Activated naive CD4-positive, alpha-beta T cell treated with anti-CD3 and anti-CD28 coated beads, Interleukin-2, amount 50 U/mL, for 24 hours (primary cell): Measurements from ENCODE around the gene LYST.
"Not testable (repeated sequence)": the region's sequence is repeated elsewhere in the genome, so short reads cannot be mapped to it uniquely, and the experiment has no call there.

Experiments used
- H3K27ac Mint-ChIP-seq: one replicate; pipeline ENCODE4 v1.8.0; 2021; ENCODE audit warnings: mild to moderate bottlenecking, mixed read lengths
- H3K27me3 Mint-ChIP-seq: one replicate; pipeline ENCODE4 v1.8.0; 2021; ENCODE audit warnings: mixed read lengths
- H3K36me3 Mint-ChIP-seq: one replicate; pipeline ENCODE4 v1.8.0; 2021; ENCODE audit warnings: mixed read lengths
- H3K4me1 Mint-ChIP-seq: one replicate; pipeline ENCODE4 v1.8.0; 2021; ENCODE audit warnings: mixed read lengths
- H3K4me3 Mint-ChIP-seq: one replicate; pipeline ENCODE4 v1.8.0; 2021; ENCODE audit warnings: mild to moderate bottlenecking, mixed read lengths
- H3K9me3 Mint-ChIP-seq: one replicate; pipeline ENCODE4 v1.8.0; 2021; ENCODE audit warnings: mixed read lengths

LYST gene

GRCh38 chr1:235663628-235664027, 203.1 kb downstream of the LYST start:
- Mint-ChIP-seq H3K27me3 (no peaks in the 10 kb centered on the region), H3K9me3 (peaks cover 2% of the 10 kb centered on the region), H3K27ac (no peak overlapping the region), H3K4me1 (no peaks in the 10 kb centered on the region), H3K4me3 (no peak overlapping the region), H3K36me3 (peaks cover 14% of the 10 kb centered on the region)

DNA sequence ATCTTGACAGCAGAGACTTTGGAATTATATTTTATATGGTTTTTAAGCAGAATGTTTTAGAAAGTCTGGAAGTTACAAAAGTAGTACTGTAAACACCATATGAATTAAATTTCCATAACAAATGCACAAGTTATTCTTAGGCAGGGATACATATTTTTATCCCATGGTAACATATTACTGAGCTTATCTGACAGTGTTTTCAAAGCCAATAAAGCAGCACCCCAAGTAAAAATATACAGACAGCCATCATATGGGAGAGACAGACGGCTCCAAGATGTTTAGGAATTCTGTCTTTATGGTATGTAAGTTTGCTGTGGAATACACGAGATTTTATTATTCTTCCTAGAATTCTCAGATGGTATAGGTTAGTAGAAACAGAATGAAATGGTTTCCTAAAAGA, 205.1 kb downstream of the LYST start:
- no peak overlapping the region for H3K4me3 Mint-ChIP-seq
- H3K36me3 Mint-ChIP-seq = peaks cover 16% of the 10 kb centered on the region
- H3K9me3 Mint-ChIP-seq = no peaks in the 10 kb centered on the region
- H3K4me1 Mint-ChIP-seq = no peaks in the 10 kb centered on the region
- no peaks in the 10 kb centered on the region for H3K27me3 Mint-ChIP-seq
- no peak overlapping the region for H3K27ac Mint-ChIP-seq

GRCh38 chr1:235659186-235659771, 207.4 kb downstream of the LYST start:
- H3K4me1 Mint-ChIP-seq = no peaks in the 10 kb centered on the region

DNA sequence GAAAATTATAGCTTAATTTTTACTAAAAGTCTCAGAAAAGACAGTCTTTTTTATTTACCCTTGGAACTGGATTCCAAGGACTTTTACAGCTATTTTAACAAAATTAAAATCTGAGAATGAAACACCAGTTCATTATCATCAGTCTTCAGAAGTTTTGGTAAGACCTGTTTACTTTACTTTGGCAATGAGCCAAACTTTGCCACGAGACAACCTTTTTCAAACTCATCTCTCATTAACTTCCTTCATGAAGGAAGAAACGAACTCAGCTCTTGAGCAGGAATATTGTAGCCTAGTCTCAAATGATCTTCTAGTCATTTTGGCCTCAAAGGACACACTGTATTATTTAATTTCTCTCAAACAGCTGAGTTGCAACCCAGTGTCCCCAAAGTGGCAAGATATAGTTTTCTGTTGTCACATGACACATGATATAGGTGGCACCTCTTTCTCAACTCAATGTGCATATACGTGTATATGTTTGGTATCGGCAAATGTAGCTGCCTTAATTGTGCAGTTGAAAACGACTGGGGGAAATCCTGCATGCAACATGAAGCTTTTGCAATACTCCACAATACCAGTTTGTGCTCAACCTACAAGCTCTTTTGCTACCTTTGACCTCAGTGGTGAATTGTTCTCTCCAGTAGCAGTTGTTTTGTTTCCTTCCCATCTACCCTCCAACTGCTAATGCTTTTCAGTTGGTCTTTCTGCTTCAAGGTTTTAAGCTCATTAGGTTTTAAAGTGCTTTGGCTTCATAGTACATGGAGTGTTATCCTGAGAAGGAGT, 208.8 kb downstream of the LYST start:
- peaks cover 11% of the 10 kb centered on the region for H3K36me3 Mint-ChIP-seq
- H3K27ac Mint-ChIP-seq = no peak overlapping the region
- peaks cover 20% of the 10 kb centered on the region for H3K27me3 Mint-ChIP-seq
- H3K9me3 Mint-ChIP-seq = peaks cover 8% of the 10 kb centered on the region
- H3K4me3 Mint-ChIP-seq = no peak overlapping the region
- no peaks in the 10 kb centered on the region for H3K4me1 Mint-ChIP-seq

More at GRCh38 chr1:235659186-235659771, 207.4 kb downstream of the LYST start:
- H3K27me3 Mint-ChIP-seq = peaks cover 10% of the 10 kb centered on the region
- H3K4me3 Mint-ChIP-seq = no peak overlapping the region
- no peak overlapping the region for H3K27ac Mint-ChIP-seq
- no peaks in the 10 kb centered on the region for H3K9me3 Mint-ChIP-seq
- peaks cover 15% of the 10 kb centered on the region for H3K36me3 Mint-ChIP-seq

- H3K27me3 Mint-ChIP-seq = peaks cover 25% of the 10 kb centered on the region
- H3K36me3 Mint-ChIP-seq = peaks cover 10% of the 10 kb centered on the region
- no peaks in the 10 kb centered on the region for H3K4me1 Mint-ChIP-seq
- no peak overlapping the region for H3K27ac Mint-ChIP-seq
- H3K4me3 Mint-ChIP-seq = no peak overlapping the region
- peaks cover 12% of the 10 kb centered on the region for H3K9me3 Mint-ChIP-seq
Observed at GRCh38 chr1:235657269-235657668, 209.4 kb downstream of the LYST start.

DNA sequence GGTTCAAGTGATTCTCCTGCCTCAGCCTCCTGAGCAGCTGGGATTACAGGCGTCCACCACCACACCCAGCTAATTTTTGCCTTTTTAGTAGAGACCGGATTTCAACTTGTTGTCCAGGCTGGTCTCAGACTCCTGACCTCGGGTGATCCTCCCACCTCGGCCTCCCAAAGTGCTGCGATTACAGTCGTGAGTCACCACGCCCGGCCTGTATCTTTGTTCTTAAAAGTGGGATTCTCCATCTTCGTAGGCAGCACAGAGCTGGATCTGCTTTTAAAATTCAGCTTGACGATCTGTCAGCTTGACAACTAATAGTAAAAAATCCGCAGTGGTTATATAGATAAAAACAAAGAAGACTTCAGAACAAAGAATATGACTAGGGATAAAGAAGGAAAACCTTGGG, 214.3 kb downstream of the LYST start:
- H3K36me3 Mint-ChIP-seq = peaks cover 10% of the 10 kb centered on the region
- H3K27ac Mint-ChIP-seq = peak overlapping the region; percentile 30
- H3K4me3 Mint-ChIP-seq = no peak overlapping the region
- H3K27me3 Mint-ChIP-seq = peaks cover 44% of the 10 kb centered on the region
- H3K4me1 Mint-ChIP-seq = peaks cover 18% of the 10 kb centered on the region
- H3K9me3 Mint-ChIP-seq = peaks cover 12% of the 10 kb centered on the region

DNA sequence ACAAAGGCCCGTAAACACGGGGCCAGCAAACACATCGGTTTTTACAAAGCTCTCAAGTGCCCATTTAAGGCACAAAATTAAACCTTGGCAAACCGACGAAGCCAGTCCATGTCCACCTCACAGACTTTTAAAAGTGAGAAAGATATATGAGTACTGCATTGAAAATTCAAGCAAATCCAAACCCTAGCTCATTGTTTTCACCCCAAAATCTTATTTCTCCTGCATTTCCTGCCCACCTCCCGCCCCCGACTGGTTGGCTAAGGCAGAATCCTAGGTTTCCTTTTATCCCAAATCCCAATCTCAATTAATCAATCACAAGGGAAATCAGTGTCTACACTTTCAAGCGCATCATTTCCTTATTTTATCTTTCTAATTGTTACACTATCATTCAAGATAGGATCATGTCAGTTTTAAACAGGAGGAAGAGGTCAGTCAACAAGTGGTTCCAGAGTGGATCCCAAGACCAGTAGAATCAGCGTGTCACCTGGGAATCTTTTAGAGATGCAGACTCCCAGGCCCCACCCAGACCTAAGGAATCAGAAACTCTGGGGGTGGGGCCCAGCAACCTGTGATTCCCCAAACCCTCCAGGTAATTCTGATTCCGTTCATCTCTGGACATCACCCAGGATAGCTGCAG, 215.4 kb downstream of the LYST start:
- peaks cover 6% of the 10 kb centered on the region for H3K36me3 Mint-ChIP-seq
- peaks cover 18% of the 10 kb centered on the region for H3K4me1 Mint-ChIP-seq
- peaks cover 54% of the 10 kb centered on the region for H3K27me3 Mint-ChIP-seq
- peaks cover 12% of the 10 kb centered on the region for H3K9me3 Mint-ChIP-seq
- H3K4me3 Mint-ChIP-seq = peak overlapping the region; percentile 65
- H3K27ac Mint-ChIP-seq = no peak overlapping the region

DNA sequence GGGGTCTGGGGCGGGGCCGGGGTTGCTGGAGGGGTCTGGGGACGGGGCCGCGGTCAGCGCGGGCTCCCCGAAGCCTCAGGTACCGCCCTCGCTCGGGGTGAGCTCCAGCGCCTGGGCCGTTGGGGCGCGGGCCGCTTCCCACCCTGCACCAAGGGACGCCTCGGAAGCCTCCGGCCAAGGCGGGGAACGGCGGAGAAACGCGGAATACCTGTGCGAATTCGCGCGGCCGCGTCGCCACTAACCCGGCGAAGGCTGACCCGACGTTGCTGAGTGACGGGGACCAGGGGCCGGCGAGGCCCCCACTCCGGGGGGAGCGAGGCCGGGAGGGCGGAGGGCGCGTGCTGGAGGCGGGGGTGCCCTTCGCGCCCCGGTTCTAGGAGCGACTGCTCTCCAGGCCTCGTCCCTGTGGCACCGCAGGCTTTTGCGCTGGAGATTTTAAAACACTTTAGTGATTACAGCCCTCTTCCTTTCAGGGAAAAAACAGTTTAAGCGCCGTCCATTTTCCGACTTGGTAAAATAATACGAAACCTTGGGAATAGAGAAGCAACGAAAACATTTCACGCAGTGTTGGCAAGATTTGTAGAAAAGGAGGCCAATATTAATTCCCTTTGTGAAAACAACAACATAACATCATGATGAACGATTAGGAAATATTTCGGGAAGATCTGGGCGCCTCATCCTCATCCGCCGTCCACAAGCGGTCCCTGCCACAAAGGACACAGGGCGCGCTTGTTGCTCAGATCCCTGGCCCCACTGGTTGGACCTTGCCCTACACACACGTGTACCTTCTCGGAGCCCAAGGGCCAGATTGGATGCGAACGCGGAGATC, 216.2 kb downstream of the LYST start:
- H3K4me3 Mint-ChIP-seq = peak overlapping the region; percentile 65
- H3K27ac Mint-ChIP-seq = no peak overlapping the region
- peaks cover 5% of the 10 kb centered on the region for H3K36me3 Mint-ChIP-seq
- H3K9me3 Mint-ChIP-seq = peaks cover 12% of the 10 kb centered on the region
- H3K27me3 Mint-ChIP-seq = peaks cover 56% of the 10 kb centered on the region
- H3K4me1 Mint-ChIP-seq = peaks cover 18% of the 10 kb centered on the region

- Mint-ChIP-seq H3K36me3 (peaks cover 5% of the 10 kb centered on the region), H3K27ac (peak within 1 kb of the TSS; percentile 13), H3K4me3 (peak within 1 kb of the TSS; percentile 83), H3K4me1 (peaks cover 18% of the 10 kb centered on the region), H3K9me3 (peaks cover 12% of the 10 kb centered on the region), H3K27me3 (peaks cover 49% of the 10 kb centered on the region)
Observed at GRCh38 chr1:235649368-235650163, 217.1 kb downstream of the LYST start, which contains the start of gene GNG4. GNG4 (minus strand) TSS chr1:235649784; CDS start chr1:235583838, 65,946 bp downstream.

DNA sequence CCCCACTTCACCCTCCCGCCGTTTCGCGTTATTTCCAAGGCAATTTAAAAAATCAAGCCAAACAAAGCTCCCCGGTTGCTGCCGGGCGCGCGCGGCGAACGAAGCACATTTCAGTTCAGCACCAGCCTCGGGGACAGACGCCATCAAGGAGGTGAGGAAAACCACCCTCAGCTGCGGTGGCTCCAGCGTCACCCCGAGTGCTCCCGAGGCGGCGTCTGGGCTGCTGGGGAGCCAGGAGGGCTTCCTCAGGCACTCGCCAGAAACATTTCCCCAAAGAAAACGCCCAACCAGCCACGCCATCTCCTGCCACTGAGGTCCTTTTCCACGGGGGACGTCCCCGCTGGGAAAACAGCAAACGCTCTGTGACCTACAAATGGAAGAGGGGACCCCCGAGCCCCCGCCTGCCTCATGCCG, 217.7 kb downstream of the LYST start:
- H3K4me1 Mint-ChIP-seq = peaks cover 18% of the 10 kb centered on the region
- peaks cover 45% of the 10 kb centered on the region for H3K27me3 Mint-ChIP-seq

DNA sequence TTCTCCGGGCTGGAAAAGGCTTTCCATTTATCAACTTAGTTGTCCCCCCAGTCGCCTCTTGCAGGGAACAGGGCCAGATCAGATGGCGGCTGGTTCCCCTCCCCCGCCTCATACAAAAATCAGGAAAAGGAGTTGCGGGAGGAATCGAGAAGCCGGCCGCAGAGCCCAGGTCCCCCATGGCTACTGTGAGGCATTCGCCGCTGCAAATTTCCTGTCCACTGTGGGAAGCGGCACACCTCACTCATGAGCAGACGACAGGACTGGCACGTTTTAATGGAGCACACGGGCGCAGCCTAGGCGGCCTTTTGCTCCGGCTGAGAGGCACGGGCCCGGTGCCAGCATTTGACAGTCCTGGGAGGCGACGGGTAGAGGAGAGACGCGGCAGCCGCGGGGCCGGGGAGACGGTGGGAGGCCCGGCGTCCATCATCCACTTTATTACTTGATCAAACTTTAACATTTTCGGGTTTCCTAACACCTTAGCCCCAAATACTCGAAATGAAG, 218.2 kb downstream of the LYST start:
- Mint-ChIP-seq H3K36me3 (peaks cover 5% of the 10 kb centered on the region), H3K4me1 (peaks cover 18% of the 10 kb centered on the region), H3K27ac (no peak overlapping the region), H3K9me3 (peaks cover 7% of the 10 kb centered on the region), H3K4me3 (peak overlapping the region; percentile 83), H3K27me3 (peaks cover 44% of the 10 kb centered on the region)

More for the DNA sequence above, 217.7 kb downstream of the LYST start:
- Mint-ChIP-seq H3K36me3 (peaks cover 5% of the 10 kb centered on the region), H3K9me3 (peaks cover 10% of the 10 kb centered on the region), H3K4me3 (peak overlapping the region; percentile 83), H3K27ac (peak overlapping the region; percentile 13)

DNA sequence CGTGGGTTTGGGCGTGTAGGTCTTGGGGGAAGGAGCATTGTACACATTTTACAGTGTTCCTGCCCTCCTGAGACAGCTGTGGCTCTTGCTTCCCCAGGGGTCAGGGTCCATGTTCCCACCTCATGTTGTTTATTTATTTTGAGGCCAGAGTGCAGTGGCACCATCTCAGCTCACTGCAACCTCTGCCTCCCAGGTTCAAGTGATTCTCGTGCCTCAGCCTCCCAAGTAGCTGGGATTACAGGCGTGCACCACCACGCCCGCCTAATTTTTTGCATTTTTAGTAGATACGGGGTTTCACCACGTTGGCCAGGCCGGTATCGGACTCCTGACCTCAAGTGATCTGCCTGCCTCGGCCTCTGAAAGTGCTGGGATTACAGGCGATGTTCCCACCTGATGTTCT, 219.2 kb downstream of the LYST start:
- H3K27me3 Mint-ChIP-seq = peaks cover 35% of the 10 kb centered on the region
- H3K27ac Mint-ChIP-seq, H3K36me3 Mint-ChIP-seq, H3K9me3 Mint-ChIP-seq, H3K4me3 Mint-ChIP-seq: not testable (repeated sequence)
- peaks cover 27% of the 10 kb centered on the region for H3K4me1 Mint-ChIP-seq

GRCh38 chr1:235646463-235646862, 220.2 kb downstream of the LYST start:
- Mint-ChIP-seq H3K4me3 (no peak overlapping the region), H3K9me3 (no peaks in the 10 kb centered on the region), H3K27me3 (peaks cover 33% of the 10 kb centered on the region), H3K4me1 (peaks cover 37% of the 10 kb centered on the region), H3K27ac (no peak overlapping the region), H3K36me3 (peaks cover 2% of the 10 kb centered on the region)

GRCh38 chr1:235644693-235645305, 221.9 kb downstream of the LYST start:
- no peak overlapping the region for H3K4me3 Mint-ChIP-seq
- H3K36me3 Mint-ChIP-seq = peaks cover 2% of the 10 kb centered on the region
- no peaks in the 10 kb centered on the region for H3K9me3 Mint-ChIP-seq
- no peak overlapping the region for H3K27ac Mint-ChIP-seq
- H3K4me1 Mint-ChIP-seq = peaks cover 28% of the 10 kb centered on the region
- H3K27me3 Mint-ChIP-seq = peaks cover 24% of the 10 kb centered on the region
